ENCODE results near the gene COP1.

Gene COP1

DNA sequence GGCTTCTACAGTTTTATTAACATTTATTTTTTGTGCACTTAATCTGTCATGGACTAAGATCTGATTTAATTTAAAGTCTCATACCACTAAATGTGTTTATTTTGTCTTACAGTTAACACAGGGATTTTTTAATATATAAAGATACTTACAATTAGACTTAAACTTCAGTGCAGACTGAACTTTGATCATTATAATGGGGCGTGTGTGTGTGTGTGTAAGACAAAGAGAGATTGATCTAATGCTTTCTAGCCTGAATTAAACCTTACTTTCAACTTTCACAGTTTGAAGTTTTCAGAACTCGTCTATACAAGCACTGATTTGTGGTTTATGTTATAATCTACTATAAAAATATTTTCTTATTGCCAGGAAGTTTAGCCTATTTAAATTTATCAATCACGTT, 150.8 kb downstream of the COP1 start:
- Histone ChIP-seq H4K91ac (ENCODE audit: low read depth, low read length, poor library complexity) (no peak overlapping the region), H3K18ac (ENCODE audit: low read length) (no peak overlapping the region), H4K8ac (ENCODE audit: low read depth, low read length) (no peak overlapping the region), H3K27me3 (ENCODE audit: control insufficient read depth in 3 of 3, insufficient read depth in 3 of 3, low read depth in 1 of 3, low read length in 3 of 3) (no peaks in the 10 kb centered on the region), H3K9me3 (replicated peaks in 1 of 2; ENCODE audit: control insufficient read depth in 2 of 2, insufficient read depth in 1 of 2, low read depth in 1 of 2, low read length in 2 of 2) (no peaks in the 10 kb centered on the region), H3K14ac (ENCODE audit: low read length) (no peak overlapping the region), H3K9ac (ENCODE audit: low read depth, low read length, poor library complexity) (no peak overlapping the region), H2BK15ac (ENCODE audit: low read length) (no peak overlapping the region), H3K4me3 (ENCODE audit: low read length in 2 of 2) (no peak overlapping the region), H3K4me1 (ENCODE audit: control insufficient read depth in 2 of 2, insufficient read depth in 1 of 2, low read depth in 1 of 2, low read length in 2 of 2) (peaks cover 0 to 3% of the 10 kb centered on the region in 2 donors), H3K36me3 (replicated peaks in 1 of 2; ENCODE audit: control insufficient read depth in 2 of 2, insufficient read depth in 2 of 2, low read length in 2 of 2) (no peaks in the 10 kb centered on the region), H2AK5ac (ENCODE audit: low read depth, low read length) (no peak overlapping the region), H3K4me2 (ENCODE audit: insufficient read depth, low read length, poor library complexity, severe bottlenecking) (no peak overlapping the region), H3K23ac (ENCODE audit: low read depth, low read length, poor library complexity) (no peak overlapping the region), H2BK12ac (ENCODE audit: low read length) (no peak overlapping the region), H2AFZ (ENCODE audit: low read length) (no peak overlapping the region), H3K4ac (ENCODE audit: low read length) (no peak overlapping the region), H2BK120ac (ENCODE audit: low read depth, low read length) (no peak overlapping the region), H3K27ac (replicated peaks; ENCODE audit: low read length) (no peak overlapping the region), H2BK5ac (ENCODE audit: low read length) (no peak overlapping the region), H3K79me1 (ENCODE audit: low read depth, low read length) (no peaks in the 10 kb centered on the region)
- no peak for DNase-seq (ENCODE audit: low spot score)
- WGBS, 2 donors (ENCODE audit: extremely low coverage in 2 of 2, insufficient read length in 2 of 2, insufficient replicate concordance in 1 of 2): no CpG with 5 or more reads among the region's 3 CpGs

DNA sequence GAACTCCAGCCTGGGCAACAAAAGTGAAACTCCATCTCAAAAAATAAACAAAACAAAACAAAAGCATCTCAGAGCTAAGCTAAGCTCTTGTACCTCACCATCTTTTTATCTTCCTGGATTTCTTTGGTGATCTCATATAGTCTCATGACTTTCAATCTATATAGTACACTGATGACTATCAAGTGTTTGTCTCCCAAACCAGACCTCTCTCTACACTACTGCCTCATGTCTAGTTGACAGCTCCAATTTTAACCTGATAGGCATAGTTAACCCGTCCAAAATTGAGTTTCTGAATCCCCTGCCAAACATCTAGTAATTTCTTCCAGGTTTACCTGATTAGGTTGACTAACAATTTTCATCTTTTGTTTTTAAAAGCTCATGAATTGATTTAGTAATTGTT, 151.7 kb downstream of the COP1 start:
- no peaks in the 10 kb centered on the region for H3K36me3 ChIP-seq (replicated peaks in 1 of 2; ENCODE audit: control insufficient read depth in 2 of 2, insufficient read depth in 2 of 2, low read length in 2 of 2)
- H3K14ac ChIP-seq (ENCODE audit: low read length): no peak overlapping the region
- H2BK5ac ChIP-seq (ENCODE audit: low read length): no peak overlapping the region
- DNase-seq (ENCODE audit: low spot score): no peak
- no peak overlapping the region for H3K9ac ChIP-seq (ENCODE audit: low read depth, low read length, poor library complexity)
- H3K79me1 ChIP-seq (ENCODE audit: low read depth, low read length): no peaks in the 10 kb centered on the region
- no peak overlapping the region for H3K4ac ChIP-seq (ENCODE audit: low read length)
- H2AFZ ChIP-seq (ENCODE audit: low read length): no peak overlapping the region
- no CpG with 5 or more reads among the region's 1 CpG for WGBS, 2 donors (ENCODE audit: extremely low coverage in 2 of 2, insufficient read length in 2 of 2, insufficient replicate concordance in 1 of 2)
- H3K4me2 ChIP-seq (ENCODE audit: insufficient read depth, low read length, poor library complexity, severe bottlenecking): no peak overlapping the region
- no peaks in the 10 kb centered on the region for H3K9me3 ChIP-seq (replicated peaks in 1 of 2; ENCODE audit: control insufficient read depth in 2 of 2, insufficient read depth in 1 of 2, low read depth in 1 of 2, low read length in 2 of 2)
- H2AK5ac ChIP-seq (ENCODE audit: low read depth, low read length): no peak overlapping the region
- peaks cover 0 to 3% of the 10 kb centered on the region in 2 donors for H3K4me1 ChIP-seq (ENCODE audit: control insufficient read depth in 2 of 2, insufficient read depth in 1 of 2, low read depth in 1 of 2, low read length in 2 of 2)
- no peaks in the 10 kb centered on the region for H3K27me3 ChIP-seq (ENCODE audit: control insufficient read depth in 3 of 3, insufficient read depth in 3 of 3, low read depth in 1 of 3, low read length in 3 of 3)
- no peak overlapping the region for H3K4me3 ChIP-seq (ENCODE audit: low read length in 2 of 2)
- H2BK12ac ChIP-seq (ENCODE audit: low read length): no peak overlapping the region
- H3K27ac ChIP-seq (replicated peaks; ENCODE audit: low read length): no peak overlapping the region
- no peak overlapping the region for H4K8ac ChIP-seq (ENCODE audit: low read depth, low read length)
- H2BK120ac ChIP-seq (ENCODE audit: low read depth, low read length): no peak overlapping the region
- no peak overlapping the region for H3K23ac ChIP-seq (ENCODE audit: low read depth, low read length, poor library complexity)
- H3K18ac ChIP-seq (ENCODE audit: low read length): no peak overlapping the region
- no peak overlapping the region for H2BK15ac ChIP-seq (ENCODE audit: low read length)
- no peak overlapping the region for H4K91ac ChIP-seq (ENCODE audit: low read depth, low read length, poor library complexity)

DNA sequence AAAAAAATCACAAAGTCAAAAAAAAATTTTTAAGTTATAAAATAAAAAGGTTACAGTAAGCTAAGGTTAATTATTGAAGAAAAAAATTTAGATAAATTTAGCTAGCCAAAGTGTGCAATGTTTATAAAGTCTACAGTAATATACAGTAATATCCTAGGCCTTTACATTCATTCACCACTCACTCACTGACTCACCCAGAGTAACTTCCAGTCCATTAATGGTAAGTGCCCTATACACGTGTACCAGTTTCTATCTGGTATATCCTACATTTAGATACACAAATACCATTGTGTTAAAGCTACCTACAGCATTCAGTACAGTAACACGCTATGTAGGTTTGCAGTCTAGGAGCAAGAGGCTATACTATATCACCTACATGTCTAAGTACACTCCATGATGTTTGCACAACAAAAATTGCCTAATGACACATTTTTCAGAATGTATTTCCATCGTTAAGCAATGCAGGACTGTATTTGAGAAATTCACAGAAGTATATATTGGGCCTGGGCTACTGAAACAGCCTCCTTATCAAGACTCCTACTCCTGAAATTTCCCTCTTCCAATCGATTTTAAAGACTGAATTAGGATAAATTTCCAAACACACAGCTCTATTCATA, 155.1 kb downstream of the COP1 start:
- no peak for DNase-seq (ENCODE audit: low spot score)
- no CpG with 5 or more reads among the region's 4 CpGs for WGBS, 2 donors (ENCODE audit: extremely low coverage in 2 of 2, insufficient read length in 2 of 2, insufficient replicate concordance in 1 of 2)

DNA sequence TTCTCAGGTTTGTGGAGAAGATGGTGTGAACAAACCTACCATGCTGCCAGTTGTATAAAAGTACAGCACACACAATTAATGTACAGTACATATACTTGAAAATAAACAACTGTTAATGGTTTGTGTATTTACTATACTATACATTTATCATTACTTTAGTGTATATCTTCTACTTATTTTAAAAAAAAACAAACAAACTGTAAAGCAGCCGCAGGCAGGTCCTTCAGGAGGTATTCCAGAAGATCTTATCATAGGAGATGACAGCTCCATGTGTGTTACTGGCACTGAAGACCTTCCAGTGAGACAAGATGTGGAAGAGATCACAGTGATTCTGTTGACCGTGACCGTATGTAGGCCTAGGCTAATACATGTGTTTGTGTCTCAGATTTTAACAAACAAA, 155.7 kb downstream of the COP1 start:
- H3K9ac ChIP-seq (ENCODE audit: low read depth, low read length, poor library complexity): no peak overlapping the region
- no peak overlapping the region for H4K91ac ChIP-seq (ENCODE audit: low read depth, low read length, poor library complexity)
- no CpG with 5 or more reads among the region's 3 CpGs for WGBS, 2 donors (ENCODE audit: extremely low coverage in 2 of 2, insufficient read length in 2 of 2, insufficient replicate concordance in 1 of 2)
- no peak overlapping the region for H2AK5ac ChIP-seq (ENCODE audit: low read depth, low read length)
- H3K79me1 ChIP-seq (ENCODE audit: low read depth, low read length): no peaks in the 10 kb centered on the region
- H3K4ac ChIP-seq (ENCODE audit: low read length): no peak overlapping the region
- no peak overlapping the region for H2BK12ac ChIP-seq (ENCODE audit: low read length)
- no peak overlapping the region for H3K18ac ChIP-seq (ENCODE audit: low read length)
- no peak overlapping the region for H3K4me3 ChIP-seq (ENCODE audit: low read length in 2 of 2)
- H4K8ac ChIP-seq (ENCODE audit: low read depth, low read length): no peak overlapping the region
- H2BK15ac ChIP-seq (ENCODE audit: low read length): no peak overlapping the region
- no peak overlapping the region for H3K14ac ChIP-seq (ENCODE audit: low read length)
- H3K9me3 ChIP-seq (replicated peaks in 1 of 2; ENCODE audit: control insufficient read depth in 2 of 2, insufficient read depth in 1 of 2, low read depth in 1 of 2, low read length in 2 of 2): no peaks in the 10 kb centered on the region
- no peaks in the 10 kb centered on the region for H3K36me3 ChIP-seq (replicated peaks in 1 of 2; ENCODE audit: control insufficient read depth in 2 of 2, insufficient read depth in 2 of 2, low read length in 2 of 2)
- H3K23ac ChIP-seq (ENCODE audit: low read depth, low read length, poor library complexity): no peak overlapping the region
- DNase-seq (ENCODE audit: low spot score): no peak
- no peak overlapping the region for H2AFZ ChIP-seq (ENCODE audit: low read length)
- H3K27me3 ChIP-seq (ENCODE audit: control insufficient read depth in 3 of 3, insufficient read depth in 3 of 3, low read depth in 1 of 3, low read length in 3 of 3): no peaks in the 10 kb centered on the region
- no peak overlapping the region for H2BK120ac ChIP-seq (ENCODE audit: low read depth, low read length)
- no peak overlapping the region for H2BK5ac ChIP-seq (ENCODE audit: low read length)
- no peaks in the 10 kb centered on the region for H3K4me1 ChIP-seq (ENCODE audit: control insufficient read depth in 2 of 2, insufficient read depth in 1 of 2, low read depth in 1 of 2, low read length in 2 of 2)
- H3K27ac ChIP-seq (replicated peaks; ENCODE audit: low read length): no peak overlapping the region
- H3K4me2 ChIP-seq (ENCODE audit: insufficient read depth, low read length, poor library complexity, severe bottlenecking): no peak overlapping the region

More for the DNA sequence above, 155.1 kb downstream of the COP1 start:
- H3K9me3 ChIP-seq (replicated peaks in 1 of 2; ENCODE audit: control insufficient read depth in 2 of 2, insufficient read depth in 1 of 2, low read depth in 1 of 2, low read length in 2 of 2): no peaks in the 10 kb centered on the region
- H2AK5ac ChIP-seq (ENCODE audit: low read depth, low read length): no peak overlapping the region
- H3K4me1 ChIP-seq (ENCODE audit: control insufficient read depth in 2 of 2, insufficient read depth in 1 of 2, low read depth in 1 of 2, low read length in 2 of 2): no peaks in the 10 kb centered on the region
- H2AFZ ChIP-seq (ENCODE audit: low read length): no peak overlapping the region
- H3K4me3 ChIP-seq (ENCODE audit: low read length in 2 of 2): no peak overlapping the region
- H2BK12ac ChIP-seq (ENCODE audit: low read length): no peak overlapping the region
- H2BK120ac ChIP-seq (ENCODE audit: low read depth, low read length): no peak overlapping the region
- H3K18ac ChIP-seq (ENCODE audit: low read length): no peak overlapping the region
- no peaks in the 10 kb centered on the region for H3K79me1 ChIP-seq (ENCODE audit: low read depth, low read length)
- no peak overlapping the region for H3K4me2 ChIP-seq (ENCODE audit: insufficient read depth, low read length, poor library complexity, severe bottlenecking)
- no peak overlapping the region for H4K91ac ChIP-seq (ENCODE audit: low read depth, low read length, poor library complexity)
- H3K27ac ChIP-seq (replicated peaks; ENCODE audit: low read length): no peak overlapping the region
- H3K14ac ChIP-seq (ENCODE audit: low read length): no peak overlapping the region
- no peak overlapping the region for H3K9ac ChIP-seq (ENCODE audit: low read depth, low read length, poor library complexity)
- no peak overlapping the region for H2BK15ac ChIP-seq (ENCODE audit: low read length)
- no peak overlapping the region for H3K4ac ChIP-seq (ENCODE audit: low read length)
- no peak overlapping the region for H2BK5ac ChIP-seq (ENCODE audit: low read length)
- no peaks in the 10 kb centered on the region for H3K36me3 ChIP-seq (replicated peaks in 1 of 2; ENCODE audit: control insufficient read depth in 2 of 2, insufficient read depth in 2 of 2, low read length in 2 of 2)
- H4K8ac ChIP-seq (ENCODE audit: low read depth, low read length): no peak overlapping the region
- no peaks in the 10 kb centered on the region for H3K27me3 ChIP-seq (ENCODE audit: control insufficient read depth in 3 of 3, insufficient read depth in 3 of 3, low read depth in 1 of 3, low read length in 3 of 3)
- no peak overlapping the region for H3K23ac ChIP-seq (ENCODE audit: low read depth, low read length, poor library complexity)

Data from neuronal stem cell (in vitro differentiated cells).